Retinal pigment epithelial cell (primary cell): ENCODE data around the gene HNRNPF.

Source experiments
- DNase-seq: peaks from one replicate; pipeline ENCODE4 v3.0.0-alpha.2; 2010; ENCODE audit warnings: low read depth
- H3K4me3 ChIP-seq: 2 replicates; pipeline ENCODE4 v1.5.1; 2011; ENCODE audit warnings: mild to moderate bottlenecking, low read length, control low read depth, moderate library complexity
- TF ChIP-seq, protein P1 (sequence below): conservative IDR thresholded peaks from 2 replicates; pipeline ENCODE4 v1.5.1; 2011; ENCODE audit warnings: low read depth, low read length, control low read depth, inconsistent platforms

HNRNPF gene

DNA sequence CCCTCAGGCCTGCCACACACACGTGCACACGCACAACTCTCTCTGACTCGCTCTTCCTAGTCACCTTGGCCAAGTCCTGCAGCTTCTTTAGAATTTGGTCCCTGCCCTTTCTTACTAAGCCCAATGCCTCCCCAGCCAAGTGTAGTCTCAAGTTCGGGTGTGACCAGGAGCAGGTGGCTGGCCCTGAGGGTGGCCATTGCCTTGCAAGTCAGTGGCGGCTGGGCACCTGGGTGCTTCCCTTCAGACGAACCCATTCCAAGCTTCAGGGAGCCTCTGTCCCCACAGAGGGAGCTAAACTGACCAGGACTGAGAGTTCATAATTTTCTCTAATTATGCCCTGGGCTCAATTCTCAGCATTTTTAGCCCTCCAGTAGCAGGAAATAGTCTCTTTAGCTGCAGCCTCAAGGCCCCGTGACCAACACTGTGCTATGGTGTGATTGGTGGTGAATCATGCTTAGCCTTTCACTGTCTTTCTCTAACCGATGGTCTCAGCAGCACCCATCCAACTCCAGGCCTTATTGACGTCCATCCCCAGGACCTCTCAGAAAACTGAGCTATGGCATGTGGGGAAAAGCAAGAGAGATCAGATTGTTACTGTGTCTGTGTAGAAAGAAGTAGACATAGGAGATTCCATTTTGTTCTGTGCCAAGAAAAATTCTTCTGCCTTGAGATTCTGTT lies 72.2 kb downstream of the HNRNPF start:
- no peak overlapping the region for H3K4me3 ChIP-seq
- TF ChIP-seq, protein P1, sequence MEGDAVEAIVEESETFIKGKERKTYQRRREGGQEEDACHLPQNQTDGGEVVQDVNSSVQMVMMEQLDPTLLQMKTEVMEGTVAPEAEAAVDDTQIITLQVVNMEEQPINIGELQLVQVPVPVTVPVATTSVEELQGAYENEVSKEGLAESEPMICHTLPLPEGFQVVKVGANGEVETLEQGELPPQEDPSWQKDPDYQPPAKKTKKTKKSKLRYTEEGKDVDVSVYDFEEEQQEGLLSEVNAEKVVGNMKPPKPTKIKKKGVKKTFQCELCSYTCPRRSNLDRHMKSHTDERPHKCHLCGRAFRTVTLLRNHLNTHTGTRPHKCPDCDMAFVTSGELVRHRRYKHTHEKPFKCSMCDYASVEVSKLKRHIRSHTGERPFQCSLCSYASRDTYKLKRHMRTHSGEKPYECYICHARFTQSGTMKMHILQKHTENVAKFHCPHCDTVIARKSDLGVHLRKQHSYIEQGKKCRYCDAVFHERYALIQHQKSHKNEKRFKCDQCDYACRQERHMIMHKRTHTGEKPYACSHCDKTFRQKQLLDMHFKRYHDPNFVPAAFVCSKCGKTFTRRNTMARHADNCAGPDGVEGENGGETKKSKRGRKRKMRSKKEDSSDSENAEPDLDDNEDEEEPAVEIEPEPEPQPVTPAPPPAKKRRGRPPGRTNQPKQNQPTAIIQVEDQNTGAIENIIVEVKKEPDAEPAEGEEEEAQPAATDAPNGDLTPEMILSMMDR: no peak
- DNase-seq: no peak

DNA sequence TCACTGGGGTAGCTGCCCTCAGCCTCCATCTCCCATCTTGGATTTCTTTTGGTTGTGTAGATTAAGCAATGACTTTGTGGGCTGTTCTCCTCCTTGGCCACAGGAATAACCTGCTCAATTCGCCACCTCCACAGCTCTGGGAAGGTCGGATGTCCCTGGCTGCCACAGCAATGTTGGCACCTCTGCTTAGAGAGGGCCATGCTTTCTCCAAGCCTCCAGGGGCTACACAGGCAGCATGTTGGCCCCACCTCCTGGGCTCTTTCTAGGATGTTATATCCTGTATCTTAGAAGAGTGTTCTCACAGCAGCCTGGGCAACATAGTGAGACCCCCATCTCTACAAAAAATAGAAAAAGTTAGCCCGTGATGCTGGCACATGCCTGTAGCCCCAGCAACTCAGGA lies 72.9 kb downstream of the HNRNPF start:
- TF ChIP-seq, protein P1: no peak
- H3K4me3 ChIP-seq: no peak overlapping the region
- no peak for DNase-seq
